HEK293T (cell line): Measurements from ENCODE around the gene BRD4.

ENCODE experiments used
- CTCF ChIA-PET: fragments of 350-600 bp; formaldehyde crosslinking; extraction: SDS; loops from one replicate; lab custom pipeline; 2021; ENCODE audit warnings: antibody characterized with exemption, inconsistent platforms; lab: Yijun Ruan, JAX
- POLR2A ChIA-PET: fragments of 350-600 bp; formaldehyde crosslinking; extraction: SDS; loops from one replicate; lab custom pipeline; 2020; ENCODE audit warnings: antibody characterized with exemption, inconsistent platforms; lab: Yijun Ruan, JAX
- DNase-seq: peaks from one replicate; pipeline ENCODE4 v3.0.0; 2012; ENCODE audit warnings: mixed read lengths; ENCODE audit errors: extremely low spot score
- ARNT ChIP-seq: fragments of 450-650 bp; IDR thresholded peaks from 2 replicates; pipeline ENCODE4 v1.6.1; 2017; ENCODE audit warnings: mild to moderate bottlenecking
- BHLHE40 ChIP-seq: fragments of 450-650 bp; IDR thresholded peaks from 2 replicates; pipeline ENCODE4 v1.6.1; 2016; ENCODE audit warnings: mild to moderate bottlenecking, moderate library complexity, borderline replicate concordance
- CTBP1 ChIP-seq: fragments of 450-650 bp; IDR thresholded peaks from 2 replicates; pipeline ENCODE4 v1.6.1; 2016; ENCODE audit warnings: borderline replicate concordance
- ELF4 ChIP-seq: fragments of 450-650 bp; IDR thresholded peaks from 2 replicates; pipeline ENCODE4 v1.6.1; 2017; ENCODE audit warnings: antibody characterized with exemption
- FOXA1 ChIP-seq: fragments of 450-650 bp; IDR thresholded peaks from 2 replicates; pipeline ENCODE4 v1.6.1; 2016; ENCODE audit warnings: mild to moderate bottlenecking
- FOXK2 ChIP-seq: fragments of 450-650 bp; IDR thresholded peaks from 2 replicates; pipeline ENCODE4 v1.6.1; 2016; ENCODE audit warnings: mild to moderate bottlenecking
- FOXM1 ChIP-seq: fragments of 450-650 bp; IDR thresholded peaks from 2 replicates; pipeline ENCODE4 v1.6.1; 2017; ENCODE audit warnings: mild to moderate bottlenecking, borderline replicate concordance
- HDGF ChIP-seq: fragments of 450-650 bp; IDR thresholded peaks from 2 replicates; pipeline ENCODE4 v1.6.1; 2017; ENCODE audit warnings: antibody characterized with exemption, borderline replicate concordance
- L3MBTL2 ChIP-seq: fragments of 450-650 bp; conservative IDR thresholded peaks from 2 replicates; pipeline ENCODE4 v1.6.1; 2016; ENCODE audit warnings: mild to moderate bottlenecking
- LEF1 ChIP-seq: fragments of 450-650 bp; IDR thresholded peaks from 2 replicates; pipeline ENCODE4 v1.6.1; 2017; ENCODE audit warnings: mild to moderate bottlenecking, borderline replicate concordance
- NFRKB ChIP-seq: fragments of 450-650 bp; IDR thresholded peaks from 2 replicates; pipeline ENCODE4 v1.6.1; 2016; ENCODE audit warnings: mild to moderate bottlenecking, moderate library complexity
- PKNOX1 ChIP-seq: fragments of 450-650 bp; IDR thresholded peaks from 2 replicates; pipeline ENCODE4 v1.6.1; 2016
- SP1 ChIP-seq: fragments of 450-650 bp; IDR thresholded peaks from 2 replicates; pipeline ENCODE4 v1.6.1; 2017
- SUZ12 ChIP-seq: fragments of 450-650 bp; IDR thresholded peaks from 2 replicates; pipeline ENCODE4 v1.6.1; 2016; ENCODE audit warnings: mild to moderate bottlenecking
- TARDBP ChIP-seq: fragments of 450-650 bp; IDR thresholded peaks from 2 replicates; pipeline ENCODE4 v1.6.1; 2016
- ZNF384 ChIP-seq: fragments of 450-650 bp; IDR thresholded peaks from 2 replicates; pipeline ENCODE4 v1.6.1; 2016

BRD4 gene

GRCh38 chr19:15284091-15284490, 48.2 kb downstream of the BRD4 start:
- ChIA-PET CTCF (no interaction called here), POLR2A (no interaction called here)
- TF ChIP-seq CTBP1 (no peak), NFRKB (no peak), FOXM1 (no peak), PKNOX1 (no peak), TARDBP (no peak), L3MBTL2 (no peak), ARNT (no peak), SUZ12 (no peak), BHLHE40 (no peak), ELF4 (no peak), HDGF (no peak)

GRCh38 chr19:15283141-15283883, 49.0 kb downstream of the BRD4 start:
- CTCF ChIA-PET: no interaction called here
- no peak for DNase-seq
- POLR2A ChIA-PET: no interaction called here
- peak; percentile 75 for TF ChIP-seq PKNOX1
- TF ChIP-seq FOXK2: no peak
- TF ChIP-seq CTBP1: no peak
- TF ChIP-seq SP1: no peak
- no peak for TF ChIP-seq HDGF
- no peak for TF ChIP-seq L3MBTL2

More at GRCh38 chr19:15284091-15284490, 48.2 kb downstream of the BRD4 start:
- DNase-seq: no peak

- no peak for DNase-seq
- POLR2A ChIA-PET: no interaction called here
- TF ChIP-seq LEF1 (no peak), ZNF384 (no peak), PKNOX1 (no peak), TARDBP (no peak), HDGF (no peak)
- CTCF ChIA-PET: interaction anchor here (0.5 kb wide), 1 partner anchor 89 kb away, joined by 3 read pairs; no protein-coding TSS in a partner anchor
Observed at GRCh38 chr19:15282311-15282705, 50.0 kb downstream of the BRD4 start.

- CTCF ChIA-PET: interaction anchor here (0.5 to 1.4 kb wide), 6 partner anchors 9 to 436 kb away, joined by 3 to 7 read pairs (median 5); no protein-coding TSS in a partner anchor
Observed at GRCh38 chr19:15280915-15281683, 51.2 kb downstream of the BRD4 start.

GRCh38 chr19:15280048-15280725, 52.2 kb downstream of the BRD4 start:
- ChIA-PET POLR2A (no interaction called here), CTCF (interaction anchor here (0.5 to 1.4 kb wide), 3 partner anchors 23 to 133 kb away, joined by 3 to 6 read pairs (median 4); no protein-coding TSS in a partner anchor)
- no peak for TF ChIP-seq NFRKB
- TF ChIP-seq HDGF: no peak
- no peak for TF ChIP-seq CTBP1
- TF ChIP-seq FOXA1: no peak
- TF ChIP-seq FOXK2: no peak
- TF ChIP-seq TARDBP: no peak
- no peak for TF ChIP-seq ELF4
- TF ChIP-seq ZNF384: no peak
- TF ChIP-seq PKNOX1: no peak
- TF ChIP-seq BHLHE40: no peak
- TF ChIP-seq FOXM1: no peak
- no peak for TF ChIP-seq SUZ12
- TF ChIP-seq SP1: no peak
- no peak for TF ChIP-seq L3MBTL2
- TF ChIP-seq ARNT: no peak
- no peak for TF ChIP-seq LEF1
- no peak for DNase-seq

More at GRCh38 chr19:15280915-15281683, 51.2 kb downstream of the BRD4 start:
- no peak for TF ChIP-seq ZNF384
- TF ChIP-seq HDGF: no peak
- TF ChIP-seq FOXK2: no peak
- no peak for TF ChIP-seq TARDBP
- no peak for TF ChIP-seq ELF4
- TF ChIP-seq FOXM1: no peak
- no peak for TF ChIP-seq SUZ12
- TF ChIP-seq FOXA1: no peak
- TF ChIP-seq ARNT: no peak
- no peak for TF ChIP-seq PKNOX1
- no peak for TF ChIP-seq L3MBTL2
- TF ChIP-seq LEF1: no peak
- TF ChIP-seq CTBP1: no peak
- POLR2A ChIA-PET: interaction anchor here (0.6 kb wide), 1 partner anchor 42 kb away, joined by 3 read pairs; no protein-coding TSS in a partner anchor
- DNase-seq: peak; percentile 58
